HG03045 (cell line): ENCODE measurements around the gene CIRBP.
A peak's percentile ranks its signal among the peaks of the same experiment; 100 is the strongest.

Experiments used
- ATAC-seq: cut with Tn5 transposase; IDR thresholded peaks from one replicate; pipeline ENCODE4 v1.9.1; 2021; ENCODE audit warnings: mild to moderate bottlenecking, moderate library complexity; ENCODE audit not compliant: unreplicated experiment

Gene CIRBP

DNA sequence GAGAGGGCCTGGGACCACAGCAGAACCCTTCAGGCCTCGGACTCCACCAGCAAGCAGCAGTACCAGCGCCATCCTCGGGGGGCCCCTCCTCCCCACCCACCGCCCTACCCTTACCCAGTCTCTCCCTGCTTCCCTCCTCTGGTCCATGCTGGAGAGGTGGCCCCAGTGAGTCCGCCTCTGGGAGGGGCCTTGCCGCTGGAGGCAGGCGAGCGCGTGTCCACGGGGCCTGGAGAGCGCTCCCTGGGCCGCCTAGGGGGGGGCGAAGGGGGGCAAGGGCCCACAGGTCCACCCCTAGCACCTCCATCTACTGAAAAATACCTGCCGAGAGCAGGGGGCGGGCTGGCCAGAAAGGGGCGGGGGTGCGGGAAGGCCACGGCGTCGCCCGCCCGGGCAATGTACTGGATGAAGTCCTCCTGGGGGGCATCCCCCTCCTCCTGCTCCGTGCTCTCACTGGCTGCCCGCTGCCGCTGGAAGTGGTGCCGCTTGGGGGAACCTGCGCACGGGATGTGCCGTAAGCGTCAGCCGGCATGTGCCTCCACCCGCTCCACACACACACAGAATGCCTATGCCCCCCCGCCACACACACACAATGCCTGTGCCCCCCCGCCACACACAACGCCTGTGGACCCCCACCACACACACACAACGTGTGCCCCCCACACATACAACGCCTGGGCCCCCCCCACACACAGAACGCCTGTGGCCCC is 38.2 kb upstream of the CIRBP start:
- no peak for ATAC-seq

DNA sequence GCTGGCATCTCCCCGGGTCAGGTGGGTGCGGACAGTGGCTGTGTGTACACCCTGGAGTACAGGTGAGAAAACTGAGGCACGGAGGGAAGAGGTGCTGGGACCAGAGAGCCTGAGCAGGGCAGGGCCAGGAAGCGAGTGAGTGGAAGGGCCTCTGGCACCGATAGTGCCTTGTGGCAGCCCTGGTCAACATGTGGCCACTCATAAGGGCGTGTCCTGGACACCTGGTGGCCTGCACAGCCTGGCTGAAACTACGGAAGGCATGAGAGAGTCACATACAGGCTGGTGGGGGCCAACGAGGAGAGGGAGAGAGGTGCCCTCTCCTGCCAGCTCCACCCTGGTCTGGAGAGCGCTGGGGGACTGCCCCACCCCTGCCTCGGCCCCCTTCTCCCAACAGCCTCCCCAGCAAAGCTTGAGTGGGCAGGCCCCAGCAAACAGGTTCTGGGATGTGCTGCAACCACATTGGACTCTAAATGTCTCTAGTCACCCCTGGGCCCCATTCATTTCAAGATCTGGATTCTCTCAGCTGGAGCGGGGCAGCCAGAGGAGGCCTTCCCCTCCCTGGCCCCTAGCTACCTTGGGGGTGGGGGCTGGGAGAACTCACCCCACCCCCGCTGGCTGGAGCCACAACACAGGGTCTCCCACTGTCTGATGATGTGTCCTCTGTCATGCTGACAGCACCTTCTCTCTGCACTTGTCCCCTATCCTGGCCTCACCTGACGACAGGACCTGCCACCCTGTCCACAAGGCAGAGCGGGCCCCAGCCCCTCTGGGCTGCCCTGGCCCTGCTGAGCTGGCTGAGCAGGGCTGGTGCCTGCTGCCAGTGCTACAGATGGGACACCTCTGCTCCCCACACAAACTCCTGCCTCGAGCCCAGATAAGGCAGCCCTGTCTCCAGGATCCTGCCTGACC is 37.1 kb upstream of the CIRBP start:
- ATAC-seq: no peak

DNA sequence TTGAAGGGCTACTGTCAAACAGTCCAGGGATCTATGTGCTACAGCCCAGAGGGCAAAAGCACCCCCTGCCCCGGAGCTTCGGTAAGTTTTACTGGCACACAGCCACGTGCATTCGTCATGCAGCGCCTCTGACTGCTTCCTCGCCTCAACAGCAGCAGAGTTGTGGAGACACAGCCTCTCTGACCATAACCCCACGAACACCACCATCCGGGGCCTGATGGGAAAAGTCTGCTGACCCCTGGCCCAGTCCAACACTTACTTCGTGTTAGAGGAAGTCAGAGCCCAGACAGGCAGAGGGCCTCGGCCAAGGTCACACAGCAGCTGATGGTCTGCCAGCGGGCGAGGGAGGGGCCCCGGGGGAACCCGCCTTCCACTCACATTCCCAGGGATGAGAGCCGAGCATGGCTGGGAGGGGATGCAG is 36.5 kb upstream of the CIRBP start:
- ATAC-seq: no peak

DNA sequence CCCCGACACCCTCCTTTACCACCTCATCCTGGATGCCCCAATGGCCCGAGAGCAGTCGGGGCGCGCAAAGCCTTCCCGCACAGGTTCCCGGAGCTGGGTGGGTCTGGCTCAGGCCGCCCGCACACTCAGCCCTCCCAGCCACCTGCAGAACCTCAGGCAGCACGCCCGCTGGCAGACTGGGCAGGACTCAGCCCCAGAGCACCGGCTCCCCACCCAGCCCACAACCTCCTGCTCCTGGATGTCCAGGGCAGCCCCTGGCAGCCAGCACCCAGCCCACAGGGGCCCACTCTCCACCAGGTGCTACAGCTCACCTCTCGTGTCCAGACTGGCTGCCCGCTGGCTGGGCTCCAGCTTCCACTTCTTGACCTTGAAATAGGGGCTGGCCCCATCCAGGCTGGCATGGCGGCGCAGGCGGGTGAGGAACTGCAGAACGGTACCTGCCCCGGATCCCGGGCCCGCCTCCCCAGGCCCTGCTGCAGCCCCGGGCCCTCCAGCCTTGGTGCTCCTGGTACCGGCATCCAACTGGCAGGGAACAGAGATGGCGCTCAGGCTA is 35.9 kb upstream of the CIRBP start:
- ATAC-seq: no peak

DNA sequence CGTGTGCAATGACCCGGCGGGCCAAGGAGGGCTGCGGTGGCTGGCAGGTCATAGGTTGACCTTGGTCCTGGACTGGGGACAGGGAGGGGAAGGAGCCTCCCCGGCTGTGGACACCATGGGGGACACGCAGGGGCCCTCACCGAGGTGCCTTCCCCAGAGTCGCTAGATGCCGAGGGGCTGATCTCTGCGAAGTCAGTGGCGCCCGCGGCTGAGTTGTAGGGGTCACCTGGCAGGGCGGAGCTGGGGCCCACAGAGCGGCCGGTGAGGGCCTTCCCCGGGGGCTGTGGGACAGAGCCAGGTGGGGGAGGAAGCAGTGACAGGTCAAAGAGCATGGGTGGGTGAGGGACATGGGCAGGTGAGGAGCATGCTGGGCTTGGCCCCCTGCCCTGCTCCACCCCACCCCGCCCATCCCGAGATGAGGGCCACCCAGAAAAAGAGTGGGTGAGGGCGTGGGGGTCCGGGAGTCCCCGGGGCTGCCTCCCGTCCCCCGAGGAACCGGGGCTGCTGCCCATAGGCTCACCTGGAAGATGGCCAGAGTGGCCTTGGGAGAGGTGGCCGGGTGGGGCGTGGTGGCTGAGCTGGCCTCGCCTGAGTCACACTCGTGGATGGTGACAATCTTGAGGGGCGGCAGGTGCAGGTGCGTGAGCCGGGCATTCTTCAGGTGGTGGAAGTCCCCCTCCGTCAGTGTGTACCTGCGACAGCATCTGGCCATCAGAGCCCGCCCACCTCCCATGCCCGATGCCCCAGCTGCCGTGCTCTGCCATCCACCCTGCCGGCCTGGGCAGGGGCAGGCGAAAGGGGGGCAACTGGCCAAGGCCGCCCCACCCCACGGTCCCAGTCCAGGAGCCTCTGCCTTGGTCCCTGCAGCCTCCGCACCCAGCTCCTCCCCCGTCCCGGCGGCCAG is 34.8 kb upstream of the CIRBP start:
- ATAC-seq: no peak

DNA sequence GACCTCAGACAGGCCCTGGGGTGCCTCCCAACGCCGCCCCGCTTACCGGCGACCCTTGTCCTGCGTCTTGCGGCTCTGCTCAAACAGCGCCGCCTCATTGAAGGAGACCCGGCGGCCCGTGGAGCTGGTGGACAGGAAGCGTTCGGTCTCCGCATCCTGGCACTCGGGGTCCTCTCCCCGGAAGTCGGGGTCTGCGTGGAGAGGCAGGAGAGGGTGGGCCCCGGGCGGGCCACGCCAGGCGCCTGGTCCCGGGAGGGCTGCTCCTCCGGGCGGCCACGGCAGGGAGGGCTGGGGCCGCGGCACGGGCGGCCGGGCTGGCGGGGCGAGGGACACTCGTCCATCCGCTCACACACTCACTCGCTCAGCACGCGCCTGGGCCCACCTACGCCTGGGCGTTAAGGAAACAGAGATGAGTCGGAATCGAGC is 34.2 kb upstream of the CIRBP start:
- no peak for ATAC-seq

DNA sequence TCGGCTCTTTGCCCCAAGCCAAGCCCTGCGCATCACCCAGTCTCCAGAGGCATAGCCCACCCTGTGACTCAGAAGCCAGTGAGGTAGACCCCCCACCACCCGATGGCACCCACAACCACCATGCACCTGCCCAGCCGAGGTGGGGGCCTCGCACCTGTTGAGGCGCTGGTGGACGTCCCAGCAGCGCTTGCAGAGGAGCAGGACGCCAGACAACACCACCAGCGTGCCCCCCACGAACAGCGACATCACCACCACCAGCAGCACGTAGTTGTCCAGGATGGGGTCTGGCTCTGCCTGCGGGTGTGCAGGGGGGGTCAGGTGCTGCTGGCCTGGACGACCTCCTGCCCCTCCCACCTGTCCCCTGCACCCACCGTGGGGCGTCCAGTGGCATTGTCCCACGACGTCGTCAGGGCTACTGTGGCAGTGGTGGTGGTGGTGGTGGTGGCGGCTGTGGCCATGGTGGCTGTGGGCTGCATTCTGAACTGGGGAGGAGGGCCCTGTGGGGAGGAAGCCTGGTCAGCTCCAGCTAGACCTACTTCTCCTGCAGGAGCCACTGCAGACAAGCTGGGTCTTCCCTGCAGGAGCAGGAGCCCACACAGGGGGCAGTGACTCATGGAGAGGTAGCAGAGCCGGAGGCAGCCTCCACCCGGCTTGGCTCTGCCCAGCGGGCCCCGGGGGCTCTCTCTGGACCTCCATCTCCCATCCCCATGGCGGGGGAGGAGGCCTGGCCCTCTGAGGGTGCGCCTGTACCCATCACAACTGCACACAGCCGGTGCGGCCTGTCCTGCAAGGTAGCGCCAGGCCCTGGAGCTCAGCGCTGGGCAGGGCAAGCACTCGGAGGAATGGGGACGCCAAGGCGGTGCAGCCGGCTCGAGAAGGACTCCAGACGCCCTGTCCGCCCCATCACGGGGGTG is 33.2 kb upstream of the CIRBP start:
- ATAC-seq: no peak

DNA sequence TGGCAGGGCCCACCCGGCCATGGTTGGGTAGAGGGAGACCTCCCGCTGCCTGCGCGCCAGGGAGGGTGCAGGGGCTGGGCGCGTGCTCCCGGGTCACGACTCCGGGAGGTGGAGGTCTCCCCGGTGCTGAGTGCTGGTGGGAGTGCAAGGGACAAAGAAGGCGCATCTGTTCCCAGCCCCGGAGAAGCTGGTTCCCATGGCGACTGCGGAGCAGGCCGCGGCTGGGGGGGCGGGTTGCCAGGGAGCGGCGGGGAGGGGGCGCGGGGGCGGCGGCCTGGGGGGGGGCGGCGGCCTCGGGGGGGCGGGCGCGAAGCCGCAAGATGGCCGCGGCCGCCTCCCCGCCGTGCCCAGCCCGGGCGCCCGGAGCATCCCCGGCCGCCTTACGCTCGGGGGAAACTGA is 32.6 kb upstream of the CIRBP start:
- ATAC-seq: no peak

DNA sequence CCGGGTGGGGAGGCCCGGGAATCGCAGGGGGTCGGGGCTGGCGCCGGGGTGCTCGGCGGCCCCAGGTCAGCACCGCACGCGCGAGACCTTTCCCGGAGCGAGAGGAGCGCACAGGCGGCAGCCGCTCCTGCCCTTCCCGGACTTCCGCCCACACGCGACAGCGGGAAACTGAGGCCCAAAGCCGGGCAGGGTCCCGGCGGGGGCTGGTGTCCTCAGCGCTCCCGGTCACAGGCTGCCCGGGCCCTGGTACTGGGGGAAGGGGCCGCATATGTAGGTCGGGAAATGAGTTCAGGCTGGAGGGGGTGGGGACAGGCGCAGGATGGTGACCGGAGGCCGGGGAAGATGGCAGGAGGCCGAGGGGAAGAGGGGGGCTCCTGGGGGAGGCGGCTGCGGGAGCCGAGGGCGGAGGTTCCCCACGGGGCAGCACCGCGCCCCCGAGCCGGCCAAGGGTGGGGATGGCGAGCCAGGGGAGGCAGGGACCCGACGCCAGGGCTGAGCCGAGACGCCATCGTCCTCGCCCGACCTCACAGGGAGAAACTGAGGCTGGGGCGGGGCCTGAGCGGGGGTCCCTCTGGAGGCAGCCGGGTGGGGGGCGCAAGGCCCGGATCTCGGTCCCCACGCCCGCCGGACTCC is 32.0 kb upstream of the CIRBP start:
- ATAC-seq: no peak

DNA sequence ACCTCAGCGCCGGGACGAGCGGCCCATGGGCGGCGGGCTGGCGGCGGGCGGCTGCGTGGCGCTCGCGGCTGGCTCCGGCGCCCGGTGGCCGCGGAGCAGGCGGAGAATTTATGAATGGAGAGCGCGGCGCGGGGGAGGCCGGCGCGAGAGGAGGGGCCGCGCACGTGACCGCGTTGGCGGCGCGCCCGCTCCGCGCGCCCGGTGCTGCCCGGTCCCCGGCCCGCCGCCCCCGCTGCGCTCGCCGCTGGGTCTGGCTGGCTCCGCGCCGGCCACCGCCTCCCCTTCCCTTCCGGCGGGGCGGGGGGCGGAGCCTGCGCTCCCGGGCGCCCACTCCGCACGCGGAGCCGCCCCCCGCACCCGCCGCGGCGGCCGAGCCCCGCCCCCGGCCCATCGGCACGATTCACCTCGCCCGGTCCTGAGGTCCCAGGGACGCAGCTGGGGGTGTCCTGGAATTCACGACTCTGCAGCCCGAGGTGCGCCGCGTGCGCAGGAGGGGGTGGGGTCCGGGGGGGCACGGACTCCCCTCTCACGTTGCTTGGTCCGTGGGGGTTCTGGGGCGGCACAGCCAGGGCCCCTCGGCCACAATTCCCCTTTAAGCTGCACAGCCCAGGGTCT is 31.3 kb upstream of the CIRBP start, which contains the start of gene CBARP:
CBARP (minus strand) TSS at position 252 of the 615 bp plus-strand sequence. CDS start 1,905 bp downstream, outside the sequence.
- ATAC-seq: no peak

DNA sequence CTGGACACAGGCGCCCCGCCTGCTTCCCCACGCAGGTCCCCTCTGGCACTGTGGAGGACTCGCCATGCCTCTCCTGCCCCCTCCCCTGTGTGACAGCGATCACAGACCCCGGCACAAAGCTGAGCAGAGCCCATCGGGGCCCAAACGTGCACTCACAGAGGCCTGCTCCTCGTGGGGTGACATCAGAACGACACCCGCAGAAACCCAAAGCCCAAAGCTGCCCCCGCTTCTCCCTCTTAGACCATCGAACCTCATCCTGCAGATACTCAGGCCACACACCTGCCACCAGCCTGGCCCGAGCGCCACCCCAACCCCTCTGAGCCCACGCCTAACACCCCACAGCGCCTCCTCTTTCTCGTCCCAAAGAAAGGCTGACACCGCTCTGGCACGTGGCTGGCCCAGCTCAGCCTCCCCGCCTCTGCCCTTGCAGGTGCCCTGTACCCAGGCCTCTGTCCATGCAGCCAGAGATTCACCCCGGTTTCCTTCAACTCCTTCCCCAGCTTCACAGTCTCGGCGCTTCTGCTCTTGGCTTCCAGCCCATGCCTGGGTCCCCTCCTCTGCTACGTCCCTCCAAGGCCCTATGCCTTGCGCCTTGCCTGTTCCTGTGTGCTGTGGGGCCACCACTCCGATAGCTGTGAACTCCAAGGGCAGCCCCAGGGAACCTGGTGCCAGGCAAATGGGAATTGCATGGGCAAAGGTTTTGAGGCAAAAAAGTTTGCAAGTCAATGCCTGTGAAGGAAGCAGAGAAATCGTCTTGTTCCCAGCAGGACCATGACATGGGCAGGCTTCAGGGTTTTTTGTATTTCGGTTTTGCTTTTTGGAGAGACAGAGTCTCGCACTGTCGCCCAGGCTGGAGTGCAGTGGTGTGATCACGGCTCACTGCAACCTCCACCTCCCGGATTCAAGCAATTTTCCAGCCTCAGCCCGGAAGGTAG is 30.5 kb upstream of the CIRBP start:
- ATAC-seq: no peak

DNA sequence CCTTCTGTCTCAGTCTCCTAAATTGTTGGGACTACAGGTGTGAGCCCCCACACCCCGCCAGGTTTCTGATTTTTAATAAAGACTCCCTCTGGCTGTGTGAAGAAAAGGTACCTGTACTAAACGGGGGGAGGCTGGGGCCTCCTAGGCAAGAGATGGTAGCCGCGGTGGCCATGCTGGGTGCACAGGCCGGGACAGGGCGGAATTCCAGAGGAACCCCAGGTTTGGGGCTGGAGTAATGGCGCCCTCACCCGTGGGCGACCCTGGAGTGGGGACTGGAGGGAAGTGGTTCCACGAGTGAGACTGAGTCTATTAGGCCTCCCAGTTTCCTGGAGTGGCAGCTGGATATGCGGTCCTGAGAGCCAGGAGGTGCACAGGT is 29.7 kb upstream of the CIRBP start:
- no peak for ATAC-seq

DNA sequence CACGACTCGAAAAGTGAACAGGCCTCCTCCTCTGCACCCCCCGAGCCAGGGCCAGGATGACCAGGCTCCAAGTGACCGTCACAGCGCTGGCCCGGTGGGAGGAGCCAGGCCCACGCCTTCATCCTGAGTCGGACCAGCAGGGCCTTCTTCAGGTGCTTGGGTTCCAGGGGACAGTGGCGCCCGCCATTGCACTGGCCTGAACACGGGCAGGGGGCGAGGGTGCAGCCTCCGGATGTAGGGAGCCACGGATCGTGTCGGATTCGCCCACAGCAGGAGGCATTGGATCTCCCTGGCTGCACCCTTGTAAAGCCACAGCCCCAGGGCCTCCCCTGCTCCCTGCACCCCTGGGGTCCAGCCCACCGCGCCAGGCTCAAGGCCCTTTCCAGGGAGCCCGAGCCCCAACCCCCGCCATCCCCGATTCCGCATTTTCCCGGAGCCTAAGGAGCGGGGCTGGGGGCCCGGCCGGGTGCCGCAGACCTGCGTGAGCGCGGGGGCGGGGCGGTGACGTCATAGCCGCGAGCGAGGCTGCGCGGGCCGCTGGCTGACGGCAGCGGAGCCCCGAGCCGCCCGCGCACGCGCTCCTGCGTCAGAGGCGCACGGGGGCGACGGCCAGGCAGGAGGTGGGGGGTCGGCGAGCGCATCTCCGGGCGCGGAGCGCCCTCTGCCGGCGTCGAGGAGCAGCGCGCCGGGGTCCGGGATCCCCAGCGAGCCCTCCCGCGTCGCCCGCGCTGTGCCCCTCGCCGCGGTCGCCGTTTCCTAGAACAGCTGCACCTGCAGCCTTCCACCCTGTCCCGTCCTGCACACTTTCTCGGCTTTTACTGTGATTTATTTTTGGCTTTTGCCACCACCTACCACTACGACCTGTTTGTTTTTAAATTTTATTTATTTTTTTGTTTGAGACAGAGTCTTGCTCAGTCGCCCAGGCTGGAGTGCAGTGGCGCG is 29.1 kb upstream of the CIRBP start:
- peak; percentile 34 for ATAC-seq

DNA sequence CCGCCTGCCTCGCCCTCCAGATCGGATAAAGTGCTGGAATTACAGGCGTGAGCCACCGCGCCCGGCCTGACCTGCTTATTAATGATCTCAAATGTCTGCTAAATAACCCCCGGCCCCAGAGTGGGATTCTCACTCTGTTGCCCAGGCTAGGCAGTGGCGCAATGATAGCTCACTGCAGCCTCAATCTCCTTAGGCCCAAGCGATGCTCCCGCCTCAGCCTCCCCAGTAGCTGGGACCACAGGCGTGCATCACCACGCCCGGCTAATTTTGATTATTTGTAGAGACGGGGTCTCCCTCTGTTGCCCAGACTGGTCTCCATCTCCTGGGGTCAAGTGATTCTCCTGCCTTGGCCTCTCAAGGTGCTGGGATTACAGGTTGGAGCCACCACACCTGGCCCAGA is 28.2 kb upstream of the CIRBP start:
- ATAC-seq: no peak

DNA sequence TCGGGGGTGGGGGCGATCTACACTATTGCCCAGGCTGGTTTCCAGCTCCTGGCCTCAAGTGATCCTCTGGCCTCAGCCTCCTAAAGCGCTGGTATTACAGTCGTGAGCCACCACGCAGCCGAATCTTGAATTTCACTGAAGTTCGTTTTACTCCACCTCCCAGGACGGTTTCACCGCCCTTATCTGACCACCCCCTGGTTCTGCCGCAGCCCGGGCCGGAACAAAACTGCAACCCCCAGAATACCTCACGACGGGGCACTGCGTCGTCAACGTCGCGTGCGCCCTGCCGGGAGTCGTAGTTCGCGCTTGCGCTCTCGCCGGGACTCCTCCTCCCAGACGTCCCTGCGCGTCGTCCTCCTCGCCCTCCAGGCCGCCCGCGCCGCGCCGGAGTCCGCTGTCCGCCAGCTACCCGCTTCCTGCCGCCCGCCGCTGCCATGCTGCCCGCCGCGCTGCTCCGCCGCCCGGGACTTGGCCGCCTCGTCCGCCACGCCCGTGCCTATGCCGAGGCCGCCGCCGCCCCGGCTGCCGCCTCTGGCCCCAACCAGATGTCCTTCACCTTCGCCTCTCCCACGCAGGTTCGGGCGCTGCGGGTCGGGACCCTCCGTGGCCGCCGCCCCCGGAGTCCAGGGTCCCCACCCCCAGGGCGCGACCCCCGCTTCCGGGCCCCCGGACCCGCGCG is 27.6 kb upstream of the CIRBP start, which contains the start of gene ATP5F1D:
ATP5F1D (plus strand) TSS at position 335 of the 679 bp plus-strand sequence; CDS start at position 435, 100 bp downstream.
- ATAC-seq: no peak
